Psoas muscle (tissue), 8 donors: ENCODE measurements around the gene FAM193A. TPM values are rescaled to one million over a fixed set of nuclear protein-coding genes. Genes with fewer than 3 reads are reported as not detected.
"Not testable (repeated sequence)": the region's sequence is repeated elsewhere in the genome, so short reads cannot be mapped to it uniquely, and the experiment has no call there.

Source experiments
- ATAC-seq, 4 donors: fragments of 200-7000 bp; cut with Tn5 transposase; one replicate each; pipeline ENCODE4 v1.9.1; 2020; ENCODE audit warnings: moderate library complexity in 3 of 4, mild to moderate bottlenecking in 2 of 4
- DNase-seq, 2 donors: peaks; one replicate each; pipeline ENCODE4 v3.0.0-alpha.2; 2020
- H3K27ac ChIP-seq: fragments of 200-600 bp; one replicate; pipeline ENCODE4 v1.8.0; 2022
- H3K27me3 ChIP-seq, 3 donors: fragments of 200-600 bp in 1 of 3; one replicate each; pipeline versions ENCODE4 v1.6.1 to v1.8.0; 2013 to 2022; ENCODE audit warnings: low read length in 2 of 3, mild to moderate bottlenecking in 2 of 3, moderate library complexity in 1 of 3; ENCODE audit not compliant: insufficient read depth in 3 of 3
- H3K36me3 ChIP-seq, 2 donors: fragments of 200-600 bp in 1 of 2; one replicate each; pipeline versions ENCODE4 v1.6.1 to v1.8.0; 2013 to 2022; ENCODE audit warnings: low read depth in 1 of 2, mild to moderate bottlenecking in 1 of 2, moderate library complexity in 1 of 2; ENCODE audit not compliant: insufficient read depth in 1 of 2
- H3K4me1 ChIP-seq: fragments of 200-600 bp; one replicate; pipeline ENCODE4 v1.8.0; 2022
- H3K4me3 ChIP-seq: fragments of 200-600 bp; one replicate; pipeline ENCODE4 v1.8.0; 2022; ENCODE audit warnings: mild to moderate bottlenecking
- H3K9me3 ChIP-seq: fragments of 200-600 bp; one replicate; pipeline ENCODE4 v1.8.0; 2022
- CTCF ChIP-seq: fragments of 200-600 bp; IDR thresholded peaks from one replicate; pipeline ENCODE4 v1.8.0; 2022; ENCODE audit warnings: antibody characterized with exemption
- WGBS, 3 donors: extraction: QIAGEN DNeasy Blood & Tissue Kit; methylation state at CpG; one replicate each; pipeline versions ENCODE4 v1.1.6 to v1.1.7; 2013; 5-methylcytosine and 5-hydroxymethylcytosine counted together
- intact Hi-C, 2 donors: fragments of 100-400 bp; cut with DNase I; formaldehyde crosslinking; loops; one replicate each; pipeline versions ENCODE4 v1.11.0 to v1.14.2; 2022
- polyA plus RNA-seq, 3 donors: library from polyadenylated mRNA; stranded (reverse); fragments of 200-250 nt; gene quantifications; one replicate each; pipeline ENCODE4 v1.2.3, GENCODE V29; 2013
- total RNA-seq, 4 donors: library from RNA; stranded (reverse); fragmentation: NEBNext Ultra II Directional in 2 of 4; extraction: Animal tissue kit (Norgen Biotek cat#: 25700) in 2 of 4; gene quantifications; one replicate each; pipeline versions ENCODE4 v1.2.1 to v1.2.4, GENCODE V29; 2021 to 2023
- donor health status: healthy with polysubstance abuse.
- donor health status: DM: no; HTN: no; CAD: no; lungs with moderate emphysema.
- donor health status: Bipolar disorder and iron deficiency.
- donor health status: healthy.
- donor health status: DM: yes; HTN: yes; CAD: no.
- donor health status: DM: no; HTN: no; CAD: no.
- donor health status: DM: no; HTN: no; CAD: no.
- donor health status: DM: yes; HTN: yes; CAD: no.

Gene FAM193A
- total and polyA plus RNA-seq, 7 donors: 7.5 to 20.0 (median 14.6) TPM

GRCh38 chr4:2510351-2511259 lies 25.8 kb upstream of the FAM193A start:
- Histone ChIP-seq H3K27me3 (no peaks in the 10 kb centered on the region), H3K27ac (no peak overlapping the region), H3K9me3 (no peaks in the 10 kb centered on the region), H3K4me3 (no peak overlapping the region), H3K4me1 (no peaks in the 10 kb centered on the region), H3K36me3 (peaks cover 3 to 69% of the 10 kb centered on the region in 2 donors)
- ATAC-seq (no peak), DNase-seq (no peak)
- 90 to 91% (median 90%) methylated on average over 13 of the region's 13 CpGs for WGBS, 3 donors
- intact Hi-C loops: no loop called here
- no peak for TF ChIP-seq CTCF

- WGBS, 3 donors: 73 to 82% (median 76%) methylated on average over 9 of the region's 9 CpGs
- intact Hi-C loops: no loop called here
- H3K9me3 ChIP-seq: no peaks in the 10 kb centered on the region
- ATAC-seq: no peak
- no peaks in the 10 kb centered on the region for H3K27me3 ChIP-seq
- no peak for TF ChIP-seq CTCF
- no peak overlapping the region for H3K27ac ChIP-seq
- H3K4me1 ChIP-seq: peaks cover 5% of the 10 kb centered on the region
- no peak overlapping the region for H3K4me3 ChIP-seq
- no peak for DNase-seq
- H3K36me3 ChIP-seq: peaks cover 3 to 69% of the 10 kb centered on the region in 2 donors
Observed at GRCh38 chr4:2511645-2512131, 24.8 kb upstream of the FAM193A start.

GRCh38 chr4:2512396-2513135 lies 23.9 kb upstream of the FAM193A start:
- DNase-seq (no peak), ATAC-seq (peak in 2 of 4 donors; percentile 25 to 36)
- Histone ChIP-seq H3K9me3 (no peaks in the 10 kb centered on the region), H3K4me3 (no peak overlapping the region), H3K4me1 (peaks cover 5% of the 10 kb centered on the region), H3K36me3 (peaks cover 3 to 62% of the 10 kb centered on the region in 2 donors), H3K27me3 (no peaks in the 10 kb centered on the region), H3K27ac (no peak overlapping the region)
- intact Hi-C loops: no loop called here
- 93 to 95% (median 94%) methylated on average over 15 of the region's 15 CpGs for WGBS, 3 donors
- TF ChIP-seq CTCF: no peak

- H3K36me3 ChIP-seq: peaks cover 3 to 52% of the 10 kb centered on the region in 2 donors
- WGBS, 3 donors: 84 to 87% (median 87%) methylated on average over 9 of the region's 9 CpGs
- H3K4me1 ChIP-seq, H3K27me3 ChIP-seq, H3K27ac ChIP-seq, intact Hi-C loops, DNase-seq, ATAC-seq, H3K9me3 ChIP-seq, H3K4me3 ChIP-seq: not testable (repeated sequence)
Observed at GRCh38 chr4:2514193-2514592, 22.3 kb upstream of the FAM193A start.

- ATAC-seq, H3K9me3 ChIP-seq, DNase-seq, H3K27ac ChIP-seq, H3K27me3 ChIP-seq, H3K4me1 ChIP-seq, H3K4me3 ChIP-seq, intact Hi-C loops: not testable (repeated sequence)
- WGBS, 3 donors: 78 to 84% (median 83%) methylated on average over 11 of the region's 11 CpGs
- H3K36me3 ChIP-seq: peaks cover 3 to 46% of the 10 kb centered on the region in 2 donors
Observed at GRCh38 chr4:2514944-2515343, 21.5 kb upstream of the FAM193A start.
